K562 (cell line): ENCODE measurements around the gene BTF3L4. TPM values are rescaled to one million over a fixed set of nuclear protein-coding genes. Genes with fewer than 3 reads are reported as not detected.

Experiments used
- ATF1 ChIP-seq, 2 experiments: fragments of 450-650 bp in 1 of 2; IDR thresholded peaks; 2 replicates each; pipeline ENCODE4 v1.6.1; 2016; ENCODE audit warnings: missing compliant biosample characterization in 1 of 2, missing genetic modification characterization in 1 of 2
- ATF2 ChIP-seq: sonication (generic); formaldehyde crosslinking; IDR thresholded peaks from 2 replicates; pipeline ENCODE4 v1.8.1; 2022; ENCODE audit warnings: missing genetic modification reagents
- ATF3 ChIP-seq, 2 experiments: fragments of 450-650 bp in 1 of 2; sonication (generic) in 1 of 2; formaldehyde crosslinking in 1 of 2; IDR thresholded peaks in 1 of 2; conservative IDR thresholded peaks in 1 of 2; 2 replicates each; pipeline versions ENCODE4 v1.6.1 to v1.8.1; 2016 to 2023; ENCODE audit warnings: mild to moderate bottlenecking in 2 of 2, moderate library complexity in 2 of 2, inconsistent platforms in 1 of 2, missing genetic modification reagents in 1 of 2
- ATF7 ChIP-seq: fragments of 450-650 bp; IDR thresholded peaks from 2 replicates; pipeline ENCODE4 v1.7.1; 2014; ENCODE audit warnings: mild to moderate bottlenecking, moderate library complexity
- CBFA2T3 ChIP-seq: fragments of 450-650 bp; IDR thresholded peaks from 2 replicates; pipeline ENCODE4 v1.6.1; 2017
- CBFB ChIP-seq: sonication (generic); formaldehyde crosslinking; IDR thresholded peaks from 2 replicates; pipeline ENCODE4 v1.4.0; 2020; ENCODE audit warnings: mild to moderate bottlenecking, missing genetic modification reagents
- CTCFL ChIP-seq: IDR thresholded peaks from 2 replicates; pipeline ENCODE4 v1.6.1; 2011; ENCODE audit warnings: borderline replicate concordance, low read depth, mild to moderate bottlenecking, moderate library complexity, low read length; ENCODE audit not compliant: insufficient read depth, poor library complexity, severe bottlenecking
- DPF2 ChIP-seq: fragments of 450-650 bp; IDR thresholded peaks from 2 replicates; pipeline ENCODE4 v1.6.1; 2016
- ETV1 ChIP-seq: fragments of 450-650 bp; conservative IDR thresholded peaks from 2 replicates; pipeline ENCODE4 v1.6.1; 2016; ENCODE audit warnings: missing genetic modification characterization, control low read depth, low read depth, missing compliant biosample characterization
- GABPA ChIP-seq: fragments of 200-800 bp; sonication (Bioruptor generic); conservative IDR thresholded peaks from 2 replicates; pipeline ENCODE4 v1.6.1; 2016; ENCODE audit warnings: low read depth, missing genetic modification characterization, missing compliant biosample characterization
- HIVEP1 ChIP-seq: fragments of 250-450 bp; sonication (Bioruptor Pico); IDR thresholded peaks from 2 replicates; pipeline ENCODE4 v1.4.0; 2020; ENCODE audit warnings: mild to moderate bottlenecking
- LARP7 ChIP-seq: fragments of 450-650 bp; IDR thresholded peaks from 2 replicates; pipeline ENCODE4 v1.6.1; 2016
- MEF2D ChIP-seq: conservative IDR thresholded peaks from 2 replicates; pipeline ENCODE4 v1.6.1; 2016; ENCODE audit warnings: low read depth, missing genetic modification characterization, missing compliant biosample characterization
- MTA1 ChIP-seq: fragments of 450-650 bp; IDR thresholded peaks from 2 replicates; pipeline ENCODE4 v1.6.1; 2017; ENCODE audit warnings: borderline replicate concordance
- PML ChIP-seq: IDR thresholded peaks from 2 replicates; pipeline ENCODE4 v1.6.1; 2012; ENCODE audit warnings: low read length, inconsistent platforms
- RAD51 ChIP-seq: fragments of 450-650 bp; IDR thresholded peaks from 2 replicates; pipeline ENCODE4 v1.7.1; 2016; ENCODE audit warnings: low read depth, mild to moderate bottlenecking, borderline replicate concordance
- RB1 ChIP-seq: fragments of 450-650 bp; IDR thresholded peaks from 2 replicates; pipeline ENCODE4 v1.6.1; 2017; ENCODE audit warnings: low read depth, mild to moderate bottlenecking
- SMAD4 ChIP-seq: fragments of 250-450 bp; sonication (Bioruptor Pico); conservative IDR thresholded peaks from 2 replicates; pipeline ENCODE4 v1.8.0; 2021; ENCODE audit warnings: inconsistent platforms, mild to moderate bottlenecking, moderate library complexity
- SMARCE1 ChIP-seq: fragments of 450-650 bp; IDR thresholded peaks from 2 replicates; pipeline ENCODE4 v1.7.1; 2016; ENCODE audit warnings: mild to moderate bottlenecking
- STAT5B ChIP-seq: fragments of 250-450 bp; sonication (Bioruptor Pico); IDR thresholded peaks from 2 replicates; pipeline ENCODE4 v1.8.0; 2021; ENCODE audit warnings: mild to moderate bottlenecking, inconsistent platforms
- TAL1 ChIP-seq: fragments of 450-650 bp; IDR thresholded peaks from 2 replicates; pipeline ENCODE4 v1.6.1; 2016; ENCODE audit warnings: mild to moderate bottlenecking
- TFAM ChIP-seq: fragments of 250-450 bp; sonication (Bioruptor Pico); conservative IDR thresholded peaks from 2 replicates; pipeline ENCODE4 v1.5.0; 2021; ENCODE audit warnings: mild to moderate bottlenecking, moderate library complexity
- USF2 ChIP-seq: sonication (generic); formaldehyde crosslinking; IDR thresholded peaks from 2 replicates; pipeline ENCODE4 v1.5.0; 2020; ENCODE audit warnings: missing genetic modification reagents
- YBX1 ChIP-seq: fragments of 450-650 bp; IDR thresholded peaks from 2 replicates; pipeline ENCODE4 v1.7.1; 2016; ENCODE audit warnings: mild to moderate bottlenecking
- ZFX ChIP-seq: sonication (generic); formaldehyde crosslinking; IDR thresholded peaks from 2 replicates; pipeline ENCODE4 v1.8.0; 2022; ENCODE audit warnings: mild to moderate bottlenecking, missing genetic modification reagents, moderate library complexity
- ZNF217 ChIP-seq: sonication (generic); formaldehyde crosslinking; IDR thresholded peaks from 2 replicates; pipeline ENCODE4 v1.8.0; 2022; ENCODE audit warnings: mild to moderate bottlenecking, missing genetic modification reagents
- ZNF232 ChIP-seq: sonication (generic); formaldehyde crosslinking; IDR thresholded peaks from 2 replicates; pipeline ENCODE4 v1.8.0; 2022; ENCODE audit warnings: mild to moderate bottlenecking, missing genetic modification reagents
- ZNF586 ChIP-seq: fragments of 450-650 bp; formaldehyde crosslinking; conservative IDR thresholded peaks from 2 replicates; pipeline ENCODE4 v1.4.0; 2020; ENCODE audit warnings: mild to moderate bottlenecking, moderate library complexity
- polyA plus RNA-seq, 8 experiments: library from polyadenylated mRNA; depleted of rRNA in 4 of 8; stranded (reverse) in 5 of 8; unstranded in 3 of 8; fragments of >200 nt; fragmentation: Nextera tagmentation in 2 of 8; fragmentation: Illumina TruSeq in 1 of 8; extraction: Ambion mirVana in 2 of 8; extraction: Trizol in 1 of 8; gene quantifications; 2 replicates each; pipeline versions ENCODE4 v1.2.1 to v1.2.3, GENCODE V29; 2011 to 2014; ENCODE audit warnings: inconsistent platforms in 1 of 8, missing spikeins in 1 of 8
- total RNA-seq, 7 experiments: library from RNA; depleted of rRNA in 6 of 7; stranded (reverse); fragments of >200 nt in 6 of 7; fragmentation: Illumina TruSeq in 2 of 7; extraction: Trizol in 2 of 7; gene quantifications; 2 replicates each; pipeline versions ENCODE4 v1.2.1 to v1.2.3, GENCODE V29; 2011 to 2021; ENCODE audit warnings: low replicate concordance in 1 of 7

BTF3L4 gene
- total and polyA plus RNA-seq, 9 of the 15 experiments (the other 6 are each of a cell fraction or from before 2014, with no cell fraction given), result 40.1 to 106 (median 88.8) TPM

GRCh38 chr1:52045236-52045635, 10.9 kb upstream of the BTF3L4 start (continued):
- TF ChIP-seq CBFB (CRISPR knock-in tag) (no peak), DPF2 (peak; percentile 75), GABPA (tag) (no peak), TAL1 (peak; percentile 19; the same call in 1 of the 2 replicates), SMARCE1 (peak; percentile 74; the same call in 1 of the 2 replicates), ATF1 (CRISPR knock-in tag; IDR thresholded peaks at IDR 0.05) (no peak), ATF1 (tag; IDR thresholded peaks at IDR 0.05) (no peak), LARP7 (no peak), USF2 (CRISPR knock-in tag) (no peak), MTA1 (no peak), HIVEP1 (CRISPR knock-in tag) (no peak), ATF3 (IDR thresholded peaks at IDR 0.05) (peak; percentile 70), ATF3 (CRISPR knock-in tag; conservative IDR thresholded peaks at IDR 0.05) (no peak), RAD51 (no peak), ZFX (CRISPR knock-in tag) (no peak), SMAD4 (CRISPR knock-in tag) (no peak), PML (no peak), ETV1 (tag) (no peak), ZNF586 (CRISPR knock-in tag) (no peak), CTCFL (no peak), CBFA2T3 (peak; percentile 20; the same call in 1 of the 2 replicates), YBX1 (no peak), MEF2D (no peak), ZNF217 (CRISPR knock-in tag) (no peak), ATF2 (no peak), TFAM (CRISPR knock-in tag) (no peak), ZNF232 (CRISPR knock-in tag) (no peak), STAT5B (CRISPR knock-in tag) (no peak), ATF7 (peak; percentile 92), RB1 (no peak)
